ENCODE results near the gene REN. TPM values are rescaled to one million over a fixed set of nuclear protein-coding genes. Genes with fewer than 3 reads are reported as not detected.
A peak's percentile ranks its signal among the peaks of the same experiment; 100 is the strongest.

The REN gene
- total and polyA plus RNA-seq, 2 of the 13 experiments (the other 11 are each of a cell fraction or from before 2014, with no cell fraction given) = not detected

GRCh38 chr1:204207136-204207616 lies 41.0 kb upstream of the REN start:
- Histone ChIP-seq H3K4me1 (ENCODE audit: insufficient read depth, low read length) (peaks cover 30% of the 10 kb centered on the region), H3K9ac (ENCODE audit: insufficient read depth, low read depth, low read length) (no peak overlapping the region), H3K4me3 (replicated peaks in 1 of 3; ENCODE audit: insufficient read depth in 1 of 3, low read depth in 2 of 3, low read length in 3 of 3) (no peak overlapping the region), H3K79me2 (ENCODE audit: insufficient read depth, low read length) (peaks cover 7% of the 10 kb centered on the region), H2AFZ (ENCODE audit: low read length) (no peak overlapping the region), H4K20me1 (ENCODE audit: insufficient read depth, low read length) (peaks cover 9% of the 10 kb centered on the region), H3K4me2 (ENCODE audit: low read depth, low read length) (peak overlapping the region; percentile 22; the same call in 1 of the 2 replicates), H3K36me3 (replicated peaks in 1 of 2; ENCODE audit: control insufficient read depth in 1 of 2, insufficient read depth in 2 of 2, low read length in 2 of 2) (no peaks in the 10 kb centered on the region; a peak in 2 of 5 replicates), H3K27ac (ENCODE audit: extremely low read length, insufficient read depth, low read length) (no peak overlapping the region), H3K9me3 (ENCODE audit: low read length) (no peaks in the 10 kb centered on the region), H3K27me3 (ENCODE audit: control insufficient read depth in 1 of 2, insufficient read depth in 2 of 2, low read length in 2 of 2) (no peaks in the 10 kb centered on the region)
- in situ Hi-C loops (cut with HindIII; ENCODE audit: extremely low pct_ligation_motif_present, low pct_unique_long_range_greater_than_20kb) (loop anchor here (10.0 kb wide), 1 partner anchor 342 kb away; the partner anchor contains the start of gene SNRPE), intact Hi-C loops (cut with micrococcal nuclease; ENCODE audit: unreplicated experiment) (loop anchor here (1.0 kb wide), 1 partner anchor 45 kb away; no protein-coding TSS in a partner anchor)
- POLR2A ChIA-PET = interaction anchor here (0.8 kb wide), 1 partner anchor 45 kb away, joined by 4 read pairs; no protein-coding TSS in a partner anchor
- 43% methylated on average over 7 of the region's 13 CpGs for WGBS (ENCODE audit: low lambda C conversion rate)
- ATAC-seq (peak; percentile 98), DNase-seq (ENCODE audit: low spot score) (peak; percentile 19), FAIRE-seq (no peak)
- CTCF ChIA-PET (ENCODE audit: low intra/inter-chr PET ratio, low total read pairs) = interaction anchor here (0.7 to 4.2 kb wide), 5 partner anchors 42 to 346 kb away, joined by 3 to 48 read pairs (median 4); partner anchors contain the start of gene SNRPE
- no TSS peak for BruUV-seq (replicated peaks)
- TF ChIP-seq ZNF878 (CRISPR knock-in tag; IDR thresholded peaks at IDR 0.05) (no peak), MAZ (IDR thresholded peaks at IDR 0.05; ENCODE audit: borderline replicate concordance, low read depth, low read length) (no peak), MAZ (CRISPR knock-in tag; IDR thresholded peaks at IDR 0.05; ENCODE audit: low read depth) (0 out of 2 replicates have a peak, but pooled peaks have one; percentile 48), SRY (CRISPR knock-in tag; IDR thresholded peaks at IDR 0.05) (no peak), MEIS2 (CRISPR knock-in tag; IDR thresholded peaks at IDR 0.05) (peak; percentile 27; the same call in 1 of the 2 replicates), ZFP91 (CRISPR knock-in tag; IDR thresholded peaks at IDR 0.05; ENCODE audit: borderline replicate concordance) (peak; percentile 37; the same call in 1 of the 2 replicates), RXRB (CRISPR knock-in tag; IDR thresholded peaks at IDR 0.05; ENCODE audit: borderline replicate concordance) (0 out of 2 replicates have a peak, but pooled peaks have one; percentile 19), MEIS1 (CRISPR knock-in tag; IDR thresholded peaks at IDR 0.05; ENCODE audit: borderline replicate concordance) (0 out of 2 replicates have a peak, but pooled peaks have one; percentile 39), SAP130 (CRISPR knock-in tag; IDR thresholded peaks at IDR 0.05; ENCODE audit: low read depth) (peak; percentile 26; the same call in 1 of the 2 replicates), BCLAF1 (IDR thresholded peaks at IDR 0.05) (no peak), NR0B2 (CRISPR knock-in tag; IDR thresholded peaks at IDR 0.05) (peak; percentile 37; the same call in 1 of the 2 replicates), ZNF768 (CRISPR knock-in tag; IDR thresholded peaks at IDR 0.05) (peak; percentile 26; the same call in 1 of the 2 replicates), ZZZ3 (CRISPR knock-in tag; IDR thresholded peaks at IDR 0.05; ENCODE audit: borderline replicate concordance) (no peak), ZNF639 (CRISPR knock-in tag; conservative IDR thresholded peaks at IDR 0.05) (no peak), SMAD9 (CRISPR knock-in tag; IDR thresholded peaks at IDR 0.05) (no peak)

All from HepG2 (cell line).